IMR-90 (cell line): ENCODE results near the gene RMND5A. TPM values are rescaled to one million over a fixed set of nuclear protein-coding genes. Genes with fewer than 3 reads are reported as not detected.

Experiments used
- ATAC-seq: fragments of 200-7000 bp; cut with Tn5 transposase; 2 replicates; pipeline ENCODE4 v1.9.1; 2020; ENCODE audit warnings: low read depth, mild to moderate bottlenecking, moderate library complexity
- BruUV-seq: library from RNA; stranded (reverse); fragments of 400-500 nt; replicated peaks from 2 replicates; lab custom pipeline; 2021; lab: Mats Ljungman, UMichigan
- CTCF ChIA-PET: fragments of 300-600 bp; formaldehyde crosslinking; extraction: SDS; loops from one replicate; lab custom pipeline; 2021; ENCODE audit warnings: antibody characterized with exemption; lab: Yijun Ruan, JAX
- POLR2A ChIA-PET: fragments of 300-600 bp; sonication (Branson Sonifier 250); formaldehyde crosslinking; loops from one replicate; lab custom pipeline; 2022; ENCODE audit warnings: antibody characterized with exemption; ENCODE audit not compliant: unreplicated experiment; lab: Charles Lee
- DNase-seq: peaks from one replicate; pipeline ENCODE4 v3.0.0; 2013
- H2AFZ ChIP-seq: replicated peaks from 2 replicates; pipeline ENCODE3; 2013; ENCODE audit warnings: low read length, mild to moderate bottlenecking; ENCODE audit not compliant: poor library complexity
- H2AK5ac ChIP-seq: 2 replicates; pipeline ENCODE4 v1.6.1; 2013; ENCODE audit warnings: low read depth, low read length, inconsistent platforms
- H2AK9ac ChIP-seq: replicated peaks from 2 replicates; pipeline ENCODE3; 2013; ENCODE audit warnings: mild to moderate bottlenecking, low read depth, low read length, moderate library complexity; ENCODE audit not compliant: poor library complexity
- H2BK120ac ChIP-seq: 2 replicates; pipeline ENCODE4 v1.6.1; 2013; ENCODE audit warnings: low read depth, low read length, inconsistent platforms
- H2BK15ac ChIP-seq: 3 replicates; pipeline ENCODE4 v1.6.1; 2013; ENCODE audit warnings: low read depth, low read length, inconsistent platforms
- H2BK20ac ChIP-seq: 2 replicates; pipeline ENCODE4 v1.6.1; 2013; ENCODE audit warnings: low read depth, mild to moderate bottlenecking, inconsistent platforms, low read length, moderate library complexity
- H2BK5ac ChIP-seq: 2 replicates; pipeline ENCODE4 v1.6.1; 2013; ENCODE audit warnings: mild to moderate bottlenecking, low read depth, low read length, inconsistent platforms; ENCODE audit not compliant: poor library complexity, severe bottlenecking
- H3K14ac ChIP-seq: replicated peaks from 2 replicates; pipeline ENCODE4 v1.6.1; 2013; ENCODE audit warnings: low read depth, low read length, inconsistent platforms
- H3K18ac ChIP-seq: 2 replicates; pipeline ENCODE4 v1.6.1; 2013; ENCODE audit warnings: low read depth, low read length, control low read depth
- H3K23ac ChIP-seq: 2 replicates; pipeline ENCODE4 v1.6.1; 2013; ENCODE audit warnings: low read depth, low read length, inconsistent platforms
- H3K27ac ChIP-seq: 2 replicates; pipeline ENCODE4 v1.5.1; 2013; ENCODE audit warnings: mild to moderate bottlenecking, control low read depth, low read length; ENCODE audit not compliant: insufficient read depth
- H3K27me3 ChIP-seq: 2 replicates; pipeline ENCODE4 v1.6.1; 2013; ENCODE audit warnings: low read length; ENCODE audit not compliant: control insufficient read depth, insufficient read depth
- H3K36me3 ChIP-seq: 2 replicates; pipeline ENCODE4 v1.6.1; 2013; ENCODE audit warnings: low read length, mixed read lengths; ENCODE audit not compliant: control insufficient read depth, insufficient read depth
- H3K4ac ChIP-seq: 2 replicates; pipeline ENCODE4 v1.6.1; 2013; ENCODE audit warnings: low read depth, low read length, inconsistent platforms
- H3K4me1 ChIP-seq: 2 replicates; pipeline ENCODE4 v1.6.1; 2013; ENCODE audit warnings: low read length, mixed read lengths; ENCODE audit not compliant: control insufficient read depth, insufficient read depth
- H3K4me2 ChIP-seq: 2 replicates; pipeline ENCODE4 v1.6.1; 2013; ENCODE audit warnings: low read depth, mild to moderate bottlenecking, control low read depth, low read length, moderate library complexity
- H3K4me3 ChIP-seq: 2 replicates; pipeline ENCODE4 v1.5.1; 2013; ENCODE audit warnings: low read depth, mild to moderate bottlenecking, control low read depth, low read length, moderate library complexity; ENCODE audit not compliant: insufficient read depth
- H3K56ac ChIP-seq: 2 replicates; pipeline ENCODE4 v1.6.1; 2013; ENCODE audit warnings: low read length, inconsistent platforms; ENCODE audit not compliant: insufficient read depth; ENCODE audit errors: extremely low read depth
- H3K79me1 ChIP-seq, 2 experiments: 2 replicates each; pipeline ENCODE4 v1.6.1; 2013; ENCODE audit warnings: low read length in 2 of 2, inconsistent platforms in 1 of 2, low read depth in 1 of 2
- H3K9ac ChIP-seq: 2 replicates; pipeline ENCODE4 v1.6.1; 2013; ENCODE audit warnings: low read depth, low read length, control low read depth
- H3K9me1 ChIP-seq: 2 replicates; pipeline ENCODE4 v1.6.1; 2013; ENCODE audit warnings: low read length, inconsistent platforms; ENCODE audit not compliant: insufficient read depth
- H3K9me3 ChIP-seq: 2 replicates; pipeline ENCODE4 v1.6.1; 2013; ENCODE audit warnings: low read length; ENCODE audit not compliant: control insufficient read depth, insufficient read depth
- H4K20me1 ChIP-seq: 2 replicates; pipeline ENCODE4 v1.6.1; 2013; ENCODE audit warnings: low read length, inconsistent platforms; ENCODE audit not compliant: insufficient read depth
- H4K5ac ChIP-seq: 2 replicates; pipeline ENCODE4 v1.6.1; 2013; ENCODE audit warnings: mild to moderate bottlenecking, low read depth, low read length, control low read depth
- H4K8ac ChIP-seq, 2 experiments: 2 replicates each; pipeline ENCODE4 v1.6.1; 2013; ENCODE audit warnings: low read depth in 2 of 2, low read length in 2 of 2, control low read depth in 1 of 2, inconsistent platforms in 1 of 2
- H4K91ac ChIP-seq: 2 replicates; pipeline ENCODE4 v1.6.1; 2013; ENCODE audit warnings: low read depth, low read length, inconsistent platforms; ENCODE audit not compliant: insufficient read depth
- BHLHE40 ChIP-seq: fragments of 150-350 bp; IDR thresholded peaks from 2 replicates; pipeline ENCODE4 v1.6.1; 2016; ENCODE audit warnings: mild to moderate bottlenecking, low read depth, low read length
- CEBPB ChIP-seq: IDR thresholded peaks from 2 replicates; pipeline ENCODE4 v1.6.1; 2012; ENCODE audit warnings: low read depth, low read length, improper control_type of control experiment
- CHD1 ChIP-seq: IDR thresholded peaks from 2 replicates; pipeline ENCODE4 v1.6.1; 2012; ENCODE audit warnings: low read depth, low read length, improper control_type of control experiment
- CTCF ChIP-seq: conservative IDR thresholded peaks from 2 replicates; pipeline ENCODE4 v1.5.1; 2012; ENCODE audit warnings: mild to moderate bottlenecking, low read depth, low read length, improper control_type of control experiment
- FOS ChIP-seq: fragments of 150-350 bp; IDR thresholded peaks from 2 replicates; pipeline ENCODE4 v1.6.1; 2016; ENCODE audit warnings: low read depth, low read length
- MAFK ChIP-seq: IDR thresholded peaks from 2 replicates; pipeline ENCODE4 v1.6.1; 2012; ENCODE audit warnings: low read depth, low read length, improper control_type of control experiment
- MAZ ChIP-seq: IDR thresholded peaks from 2 replicates; pipeline ENCODE4 v1.6.1; 2012; ENCODE audit warnings: low read depth, mild to moderate bottlenecking, low read length, improper control_type of control experiment, moderate library complexity, borderline replicate concordance
- MXI1 ChIP-seq: IDR thresholded peaks from 2 replicates; pipeline ENCODE4 v1.6.1; 2012; ENCODE audit warnings: low read depth, mild to moderate bottlenecking, low read length, moderate library complexity, borderline replicate concordance
- NFE2L2 ChIP-seq: fragments of 150-350 bp; IDR thresholded peaks from 2 replicates; pipeline ENCODE4 v1.6.1; 2016; ENCODE audit warnings: low read depth, mild to moderate bottlenecking, low read length
- POLR2A ChIP-seq: IDR thresholded peaks from 2 replicates; pipeline ENCODE4 v1.6.1; 2012; ENCODE audit warnings: mild to moderate bottlenecking, low read depth, low read length
- RAD21 ChIP-seq: IDR thresholded peaks from 2 replicates; pipeline ENCODE4 v1.6.1; 2012; ENCODE audit warnings: low read length, improper control_type of control experiment
- RCOR1 ChIP-seq: IDR thresholded peaks from 2 replicates; pipeline ENCODE4 v1.6.1; 2012; ENCODE audit warnings: mild to moderate bottlenecking, low read length, improper control_type of control experiment; ENCODE audit not compliant: insufficient replicate concordance
- RFX5 ChIP-seq: IDR thresholded peaks from 2 replicates; pipeline ENCODE4 v1.8.0; 2012; ENCODE audit warnings: low read depth, mild to moderate bottlenecking, low read length, moderate library complexity
- SMC3 ChIP-seq: fragments of 150-350 bp; IDR thresholded peaks from 2 replicates; pipeline ENCODE4 v1.6.1; 2016; ENCODE audit warnings: low read depth, mild to moderate bottlenecking, antibody characterized with exemption, low read length, moderate library complexity
- WGBS, 2 experiments: methylation state at CpG; one replicate each; pipeline versions ENCODE4 v1.1.5 to v1.1.7; 2013; ENCODE audit warnings: missing lambda C conversion rate in 2 of 2; ENCODE audit not compliant: insufficient read length in 1 of 2; ENCODE audit errors: extremely low coverage in 2 of 2; 5-methylcytosine and 5-hydroxymethylcytosine counted together
- dilution Hi-C: fragments of 300-500 bp; cut with HindIII; formaldehyde crosslinking; loops from one replicate; pipeline ENCODE4 v1.14.3; 2018; ENCODE audit warnings: low sequenced_read_pairs; ENCODE audit not compliant: unreplicated experiment
- in situ Hi-C: fragments of 300-500 bp; cut with MboI; formaldehyde crosslinking; loops from 3 replicates; pipeline ENCODE4 v1.14.3; 2019; ENCODE audit warnings: low sequenced_read_pairs, inconsistent platforms, mixed read lengths
- intact Hi-C: fragments of 100-400 bp; cut with micrococcal nuclease; formaldehyde crosslinking; loops from 2 replicates; pipeline ENCODE4 v1.10.0; 2022
- polyA plus RNA-seq, 3 experiments: library from polyadenylated mRNA; depleted of rRNA; stranded (reverse); fragments of >200 nt; gene quantifications; 2 replicates each; pipeline ENCODE4 v1.2.3, GENCODE V29; 2012; ENCODE audit warnings: low replicate concordance in 1 of 3
- total RNA-seq: library from RNA; depleted of rRNA; stranded (reverse); fragments of >200 nt; gene quantifications from 2 replicates; pipeline ENCODE4 v1.2.3, GENCODE V29; 2012
- TF ChIP-seq, protein P1 (sequence below): fragments of 150-350 bp; IDR thresholded peaks from 2 replicates; pipeline ENCODE4 v1.6.1; 2017; ENCODE audit warnings: mild to moderate bottlenecking, antibody characterized with exemption, low read length, low read depth
- TF ChIP-seq, protein P2 (sequence below): fragments of 150-350 bp; IDR thresholded peaks from 2 replicates; pipeline ENCODE4 v1.6.1; 2016; ENCODE audit warnings: low read depth, mild to moderate bottlenecking, low read length, moderate library complexity, borderline replicate concordance

Gene RMND5A
- total and polyA plus RNA-seq, 2 of the 4 experiments (the other 2 are of a cell fraction), result 5.1 to 16.0 TPM

DNA sequence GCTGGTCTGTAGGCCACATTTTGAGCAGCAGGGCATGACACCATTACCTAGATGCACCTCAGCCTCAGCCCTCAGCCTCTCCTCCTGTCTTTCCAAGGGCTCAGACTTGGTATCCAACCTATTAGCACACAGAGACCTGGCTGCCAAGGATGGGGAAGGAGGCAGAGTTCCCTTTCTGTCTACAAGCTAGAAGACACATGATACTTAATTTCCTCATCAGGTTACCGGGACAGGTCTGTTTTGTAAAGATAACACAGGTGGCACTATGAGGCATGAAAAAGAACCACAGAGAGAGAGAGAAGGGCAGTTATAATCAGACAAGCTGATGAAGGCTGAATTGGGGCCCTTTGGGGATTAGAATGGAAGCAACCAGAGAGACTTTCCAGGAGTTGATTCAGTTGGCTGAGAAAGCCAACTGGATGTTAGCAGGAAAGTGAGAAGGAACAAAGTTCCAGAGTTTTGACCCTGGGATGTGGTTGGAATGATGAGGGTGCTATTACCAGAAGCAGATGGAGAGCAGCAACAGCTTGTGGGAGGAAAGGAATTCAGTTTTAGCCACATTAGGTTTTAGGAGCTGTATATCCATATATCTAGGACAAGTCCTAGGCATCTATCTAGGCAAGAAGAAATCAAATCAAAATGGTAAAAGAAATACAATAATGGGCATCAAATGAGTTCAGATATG is 46.0 kb upstream of the RMND5A start:
- WGBS, 2 experiments, result no CpG with 5 or more reads among the region's 1 CpG
- no peak overlapping the region for H4K91ac ChIP-seq
- no peak overlapping the region for H3K27ac ChIP-seq
- TF ChIP-seq MXI1 (no peak), RAD21 (no peak), BHLHE40 (no peak), POLR2A (no peak), CEBPB (no peak), RFX5 (no peak), FOS (no peak), CTCF (no peak), MAFK (no peak), NFE2L2 (no peak), SMC3 (no peak), CHD1 (no peak), RCOR1 (no peak), MAZ (no peak)
- TF ChIP-seq, protein P1, sequence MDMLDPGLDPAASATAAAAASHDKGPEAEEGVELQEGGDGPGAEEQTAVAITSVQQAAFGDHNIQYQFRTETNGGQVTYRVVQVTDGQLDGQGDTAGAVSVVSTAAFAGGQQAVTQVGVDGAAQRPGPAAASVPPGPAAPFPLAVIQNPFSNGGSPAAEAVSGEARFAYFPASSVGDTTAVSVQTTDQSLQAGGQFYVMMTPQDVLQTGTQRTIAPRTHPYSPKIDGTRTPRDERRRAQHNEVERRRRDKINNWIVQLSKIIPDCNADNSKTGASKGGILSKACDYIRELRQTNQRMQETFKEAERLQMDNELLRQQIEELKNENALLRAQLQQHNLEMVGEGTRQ, result no peak
- TF ChIP-seq, protein P2, sequence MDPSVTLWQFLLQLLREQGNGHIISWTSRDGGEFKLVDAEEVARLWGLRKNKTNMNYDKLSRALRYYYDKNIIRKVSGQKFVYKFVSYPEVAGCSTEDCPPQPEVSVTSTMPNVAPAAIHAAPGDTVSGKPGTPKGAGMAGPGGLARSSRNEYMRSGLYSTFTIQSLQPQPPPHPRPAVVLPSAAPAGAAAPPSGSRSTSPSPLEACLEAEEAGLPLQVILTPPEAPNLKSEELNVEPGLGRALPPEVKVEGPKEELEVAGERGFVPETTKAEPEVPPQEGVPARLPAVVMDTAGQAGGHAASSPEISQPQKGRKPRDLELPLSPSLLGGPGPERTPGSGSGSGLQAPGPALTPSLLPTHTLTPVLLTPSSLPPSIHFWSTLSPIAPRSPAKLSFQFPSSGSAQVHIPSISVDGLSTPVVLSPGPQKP, result no peak
- no peak overlapping the region for H2BK20ac ChIP-seq
- H2BK5ac ChIP-seq, result no peak overlapping the region
- no peak for DNase-seq
- ATAC-seq, result no peak
- H3K18ac ChIP-seq, result no peak overlapping the region
- H3K4me1 ChIP-seq, result no peaks in the 10 kb centered on the region
- ChIA-PET POLR2A (no interaction called here), CTCF (no interaction called here)
- H3K27me3 ChIP-seq, result peaks cover 5% of the 10 kb centered on the region; the same call in 1 of the 2 replicates
- H4K8ac ChIP-seq, result no peak overlapping the region
- no peak overlapping the region for H3K4me2 ChIP-seq
- H2AK5ac ChIP-seq, result no peak overlapping the region
- H3K23ac ChIP-seq, result no peak overlapping the region
- H3K9me1 ChIP-seq, result no peaks in the 10 kb centered on the region
- no peaks in the 10 kb centered on the region for H3K9me3 ChIP-seq
- no peaks in the 10 kb centered on the region for H3K36me3 ChIP-seq
- no TSS peak for BruUV-seq
- H4K20me1 ChIP-seq, result no peaks in the 10 kb centered on the region
- H2BK15ac ChIP-seq, result no peak overlapping the region
- no peak overlapping the region for H3K4me3 ChIP-seq
- dilution Hi-C loops, result no loop called here
- no peak overlapping the region for H2AFZ ChIP-seq
- H2BK120ac ChIP-seq, result no peak overlapping the region
- H2AK9ac ChIP-seq, result no peak overlapping the region
- intact Hi-C loops, result no loop called here
- in situ Hi-C loops, result no loop called here
- H3K4ac ChIP-seq, result no peak overlapping the region
- H3K56ac ChIP-seq, result no peak overlapping the region
- H4K5ac ChIP-seq, result no peak overlapping the region
- no peak overlapping the region for H3K9ac ChIP-seq
- no peak overlapping the region for H3K14ac ChIP-seq
- H3K79me1 ChIP-seq, result no peaks in the 10 kb centered on the region
